ENCODE data around the gene PLAAT4. TPM values are rescaled to one million over a fixed set of nuclear protein-coding genes. Genes with fewer than 3 reads are reported as not detected.

The PLAAT4 gene
- total RNA-seq, 1 donor from 2014 or later, result not detected

DNA sequence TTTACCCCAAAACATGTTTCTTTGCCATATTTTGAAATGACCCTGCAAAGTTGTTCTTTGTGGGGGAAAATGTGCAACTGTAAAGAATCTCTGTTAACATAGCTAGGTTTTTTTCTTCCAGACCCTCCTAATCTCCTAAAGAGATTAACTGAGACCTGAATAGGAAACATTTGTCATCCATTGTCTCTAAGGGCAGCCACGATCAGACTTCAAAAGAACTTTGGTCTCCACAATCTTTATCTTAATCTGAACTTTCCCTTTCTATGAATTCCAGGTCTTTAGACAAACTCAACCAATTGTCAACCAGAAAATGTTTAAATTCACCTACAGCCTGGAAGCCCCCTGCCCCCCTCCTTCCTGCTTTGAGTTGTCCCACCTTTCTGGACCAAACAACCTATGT, 35.4 kb upstream of the PLAAT4 start:
- no peak for DNase-seq
- Mint-ChIP-seq H3K4me3 (ENCODE audit: unreplicated experiment) (no peak overlapping the region), H3K9me3 (ENCODE audit: unreplicated experiment) (peaks cover 15% of the 10 kb centered on the region), H3K27me3 (ENCODE audit: unreplicated experiment) (peaks cover 5% of the 10 kb centered on the region), H3K4me1 (ENCODE audit: low read depth, unreplicated experiment) (peaks cover 5% of the 10 kb centered on the region), H3K36me3 (ENCODE audit: unreplicated experiment) (peaks cover 33% of the 10 kb centered on the region), H3K27ac (ENCODE audit: unreplicated experiment) (no peak overlapping the region)
- TF ChIP-seq, protein P1, sequence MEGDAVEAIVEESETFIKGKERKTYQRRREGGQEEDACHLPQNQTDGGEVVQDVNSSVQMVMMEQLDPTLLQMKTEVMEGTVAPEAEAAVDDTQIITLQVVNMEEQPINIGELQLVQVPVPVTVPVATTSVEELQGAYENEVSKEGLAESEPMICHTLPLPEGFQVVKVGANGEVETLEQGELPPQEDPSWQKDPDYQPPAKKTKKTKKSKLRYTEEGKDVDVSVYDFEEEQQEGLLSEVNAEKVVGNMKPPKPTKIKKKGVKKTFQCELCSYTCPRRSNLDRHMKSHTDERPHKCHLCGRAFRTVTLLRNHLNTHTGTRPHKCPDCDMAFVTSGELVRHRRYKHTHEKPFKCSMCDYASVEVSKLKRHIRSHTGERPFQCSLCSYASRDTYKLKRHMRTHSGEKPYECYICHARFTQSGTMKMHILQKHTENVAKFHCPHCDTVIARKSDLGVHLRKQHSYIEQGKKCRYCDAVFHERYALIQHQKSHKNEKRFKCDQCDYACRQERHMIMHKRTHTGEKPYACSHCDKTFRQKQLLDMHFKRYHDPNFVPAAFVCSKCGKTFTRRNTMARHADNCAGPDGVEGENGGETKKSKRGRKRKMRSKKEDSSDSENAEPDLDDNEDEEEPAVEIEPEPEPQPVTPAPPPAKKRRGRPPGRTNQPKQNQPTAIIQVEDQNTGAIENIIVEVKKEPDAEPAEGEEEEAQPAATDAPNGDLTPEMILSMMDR (IDR thresholded peaks at IDR 0.05; ENCODE audit: partially characterized antibody, unreplicated experiment), result no peak

DNA sequence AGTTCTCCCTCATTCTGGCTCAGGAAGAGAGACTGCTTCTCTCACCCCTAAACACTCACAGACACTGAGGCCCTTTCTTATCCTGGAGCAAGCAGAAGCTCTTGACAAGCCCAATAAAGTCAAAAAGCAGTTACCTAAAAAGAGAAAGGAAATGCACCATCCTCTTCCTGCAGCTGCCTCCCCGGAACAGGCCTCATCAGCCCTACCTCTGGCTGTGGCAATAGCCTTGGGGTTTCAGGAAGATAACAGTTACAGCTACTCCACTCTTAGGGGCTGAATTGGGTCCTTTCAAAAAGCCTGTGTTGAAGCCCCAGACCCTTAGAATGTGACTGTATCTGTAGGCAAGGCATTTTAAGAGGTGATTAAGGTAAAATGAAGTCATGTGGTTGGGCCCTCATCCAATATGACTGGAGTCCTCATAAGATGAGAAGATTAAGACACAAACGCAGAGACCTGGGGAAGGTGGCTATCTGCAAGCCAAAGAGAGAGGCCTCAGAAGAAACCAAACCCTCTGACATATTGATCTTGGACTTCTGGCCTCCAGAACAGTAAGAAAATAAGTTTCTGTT, 34.3 kb upstream of the PLAAT4 start:
- H3K36me3 Mint-ChIP-seq (ENCODE audit: unreplicated experiment), result peaks cover 28% of the 10 kb centered on the region
- TF ChIP-seq, protein P1 (IDR thresholded peaks at IDR 0.05; ENCODE audit: partially characterized antibody, unreplicated experiment), result no peak
- H3K27me3 Mint-ChIP-seq (ENCODE audit: unreplicated experiment), result peaks cover 8% of the 10 kb centered on the region
- no peak for DNase-seq
- H3K9me3 Mint-ChIP-seq (ENCODE audit: unreplicated experiment), result peaks cover 16% of the 10 kb centered on the region
- H3K4me3 Mint-ChIP-seq (ENCODE audit: unreplicated experiment), result no peak overlapping the region
- H3K4me1 Mint-ChIP-seq (ENCODE audit: low read depth, unreplicated experiment), result peaks cover 16% of the 10 kb centered on the region
- H3K27ac Mint-ChIP-seq (ENCODE audit: unreplicated experiment), result no peak overlapping the region

DNA sequence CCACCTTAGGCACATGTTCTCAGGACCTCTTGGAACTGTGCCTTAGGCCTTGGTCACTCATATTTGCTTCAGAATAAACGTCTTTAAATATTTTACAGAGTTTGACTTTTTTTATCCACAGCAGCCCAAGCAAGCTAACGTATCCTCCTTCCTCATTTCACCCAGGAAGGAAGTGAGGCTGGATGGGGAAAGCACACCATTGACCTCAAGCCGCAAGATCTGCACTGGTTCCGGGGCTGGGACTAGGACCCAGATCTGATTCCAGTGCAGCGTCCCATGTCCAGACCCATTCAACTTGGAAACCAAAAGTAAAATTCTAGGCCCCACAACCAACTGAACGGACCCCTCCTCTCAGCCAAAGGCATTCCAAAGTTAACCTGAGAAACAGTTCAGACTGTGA, 33.1 kb upstream of the PLAAT4 start:
- H3K4me1 Mint-ChIP-seq (ENCODE audit: low read depth, unreplicated experiment), result peaks cover 17% of the 10 kb centered on the region
- TF ChIP-seq, protein P1 (IDR thresholded peaks at IDR 0.05; ENCODE audit: partially characterized antibody, unreplicated experiment), result no peak
- DNase-seq, result no peak
- H3K4me3 Mint-ChIP-seq (ENCODE audit: unreplicated experiment), result no peak overlapping the region
- no peak overlapping the region for H3K27ac Mint-ChIP-seq (ENCODE audit: unreplicated experiment)
- H3K9me3 Mint-ChIP-seq (ENCODE audit: unreplicated experiment), result peaks cover 18% of the 10 kb centered on the region
- peaks cover 10% of the 10 kb centered on the region for H3K27me3 Mint-ChIP-seq (ENCODE audit: unreplicated experiment)
- peaks cover 22% of the 10 kb centered on the region for H3K36me3 Mint-ChIP-seq (ENCODE audit: unreplicated experiment)

DNA sequence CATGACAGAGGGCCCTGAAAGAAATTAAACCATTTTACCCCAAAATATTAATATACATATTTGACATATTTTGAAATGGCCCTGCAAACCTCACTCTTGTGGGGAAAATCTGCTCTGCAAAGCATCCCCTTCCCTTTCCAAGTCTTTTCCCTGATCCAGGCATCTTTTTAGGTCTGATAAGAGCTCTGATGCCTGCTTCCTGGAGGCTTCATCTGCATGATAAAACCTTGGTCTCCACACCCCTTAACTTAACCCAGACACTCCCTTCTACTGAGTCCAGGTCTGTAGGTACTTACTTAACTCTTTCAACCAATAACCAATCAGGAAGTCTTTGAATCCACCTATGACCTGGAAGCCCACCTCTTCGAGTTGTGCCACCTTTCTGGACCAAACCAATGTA, 32.6 kb upstream of the PLAAT4 start:
- TF ChIP-seq, protein P1 (IDR thresholded peaks at IDR 0.05; ENCODE audit: partially characterized antibody, unreplicated experiment), result no peak
- no peak overlapping the region for H3K4me3 Mint-ChIP-seq (ENCODE audit: unreplicated experiment)
- H3K27ac Mint-ChIP-seq (ENCODE audit: unreplicated experiment), result no peak overlapping the region
- H3K27me3 Mint-ChIP-seq (ENCODE audit: unreplicated experiment), result peaks cover 10% of the 10 kb centered on the region
- no peak for DNase-seq
- H3K9me3 Mint-ChIP-seq (ENCODE audit: unreplicated experiment), result peaks cover 18% of the 10 kb centered on the region
- H3K36me3 Mint-ChIP-seq (ENCODE audit: unreplicated experiment), result peaks cover 22% of the 10 kb centered on the region
- peaks cover 17% of the 10 kb centered on the region for H3K4me1 Mint-ChIP-seq (ENCODE audit: low read depth, unreplicated experiment)

DNA sequence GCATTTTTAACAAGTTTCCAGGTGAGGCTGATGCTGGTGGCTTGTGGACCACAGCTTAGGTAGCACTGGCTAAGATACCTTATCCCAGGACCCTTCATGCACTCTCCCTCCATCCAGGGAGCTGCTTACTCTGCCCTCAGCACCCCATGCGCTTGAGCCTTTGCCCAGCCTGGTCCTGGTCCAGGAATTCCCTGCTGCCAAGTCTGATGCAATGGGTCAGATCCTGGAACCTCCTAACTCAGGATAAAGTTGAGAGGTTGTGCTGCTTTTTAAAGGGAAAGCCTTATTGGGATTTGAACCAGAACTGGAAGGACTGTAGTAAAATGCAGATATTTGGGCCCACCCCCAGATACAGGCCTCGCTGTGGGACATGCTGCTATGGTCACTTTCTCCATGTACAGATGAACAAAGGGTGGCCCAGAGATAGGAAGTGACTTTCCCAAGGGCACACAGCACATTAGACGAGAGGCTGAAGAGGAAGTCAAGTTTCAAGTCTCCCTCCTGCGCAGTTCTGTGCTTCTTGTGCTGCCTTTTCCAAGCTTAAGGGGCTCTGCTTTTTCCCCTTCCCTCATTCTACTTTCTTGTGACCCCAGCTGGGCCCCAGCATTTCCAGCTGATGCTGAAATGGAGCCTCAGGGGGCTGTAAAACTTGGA, 31.5 kb upstream of the PLAAT4 start:
- TF ChIP-seq, protein P1 (IDR thresholded peaks at IDR 0.05; ENCODE audit: partially characterized antibody, unreplicated experiment), result no peak
- Mint-ChIP-seq H3K36me3 (ENCODE audit: unreplicated experiment) (peaks cover 12% of the 10 kb centered on the region), H3K9me3 (ENCODE audit: unreplicated experiment) (peaks cover 14% of the 10 kb centered on the region), H3K27me3 (ENCODE audit: unreplicated experiment) (peaks cover 10% of the 10 kb centered on the region), H3K4me3 (ENCODE audit: unreplicated experiment) (no peak overlapping the region), H3K4me1 (ENCODE audit: low read depth, unreplicated experiment) (peaks cover 20% of the 10 kb centered on the region), H3K27ac (ENCODE audit: unreplicated experiment) (no peak overlapping the region)
- DNase-seq, result no peak

Data from glutamatergic neuron (in vitro differentiated cells).